Umbilical cord (tissue), 2 donors: Measurements from ENCODE around the gene PDE4B. TPM values are rescaled to one million over a fixed set of nuclear protein-coding genes. Genes with fewer than 3 reads are reported as not detected.
A peak's percentile ranks its signal among the peaks of the same experiment; 100 is the strongest.

ENCODE experiments used
- DNase-seq: peaks from one replicate; pipeline ENCODE4 v3.0.0-alpha.2; 2015; ENCODE audit warnings: low spot score
- total RNA-seq: library from RNA; depleted of rRNA; stranded (reverse); fragments of >200 nt; gene quantifications from one replicate; pipeline ENCODE4 v1.2.3, GENCODE V29; 2014; ENCODE audit warnings: low replicate concordance; ENCODE audit not compliant: insufficient read depth

PDE4B gene
- total RNA-seq, 1 donor from 2014 or later = 61.6 TPM

DNA sequence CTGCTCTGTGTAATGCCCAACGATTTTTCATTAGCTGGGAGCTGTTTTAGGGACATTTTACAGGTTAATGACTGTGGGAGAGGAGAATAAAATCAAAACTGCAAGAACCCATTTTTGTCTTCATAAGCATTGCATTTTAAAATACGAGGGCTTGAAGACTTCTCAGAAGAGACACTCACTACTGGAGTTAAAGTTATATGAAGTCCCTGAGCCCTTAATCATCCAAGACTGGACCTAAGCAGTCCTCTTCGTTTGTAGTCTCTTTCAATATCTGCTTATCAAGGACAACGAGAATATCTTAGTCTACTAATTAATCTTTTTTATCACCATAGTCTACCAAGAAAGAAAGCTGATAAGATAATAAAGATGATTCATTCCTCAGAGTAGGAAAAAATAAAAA lies 564.3 kb downstream of the PDE4B start:
- DNase-seq = peak; percentile 97

DNA sequence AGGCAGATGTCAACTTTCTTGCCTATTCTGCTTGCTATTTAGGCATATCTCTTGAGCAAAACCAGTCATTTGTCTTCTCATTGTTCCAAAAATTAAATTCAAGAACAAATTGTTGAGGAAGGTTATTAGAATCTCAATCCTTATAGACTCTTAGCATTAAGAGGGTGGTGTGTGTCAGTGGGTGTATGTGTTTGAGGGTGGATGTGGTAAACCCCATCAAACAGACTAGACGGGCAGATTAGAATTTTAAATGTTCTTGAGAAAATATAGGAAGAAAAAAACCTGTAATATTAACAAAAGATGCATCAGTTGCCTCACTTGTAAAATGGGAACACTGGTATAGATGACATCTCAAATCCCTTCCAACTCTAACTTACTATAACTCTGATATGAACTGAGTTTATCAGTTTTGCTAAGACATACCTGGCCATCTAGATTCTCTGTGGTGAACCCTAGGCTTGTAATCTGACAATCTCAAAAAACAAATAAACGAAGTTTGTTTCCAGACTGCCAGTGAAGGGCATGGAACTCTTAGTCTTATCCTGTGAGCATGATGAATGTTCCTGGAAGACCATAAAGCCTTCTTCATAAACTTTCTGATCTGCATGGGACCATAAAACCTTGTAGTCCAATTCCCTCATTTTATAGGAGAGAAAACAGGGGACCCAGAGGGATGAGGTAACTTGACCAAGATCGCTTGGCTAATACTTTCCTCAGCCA lies 564.9 kb downstream of the PDE4B start:
- peak; percentile 72 for DNase-seq

DNA sequence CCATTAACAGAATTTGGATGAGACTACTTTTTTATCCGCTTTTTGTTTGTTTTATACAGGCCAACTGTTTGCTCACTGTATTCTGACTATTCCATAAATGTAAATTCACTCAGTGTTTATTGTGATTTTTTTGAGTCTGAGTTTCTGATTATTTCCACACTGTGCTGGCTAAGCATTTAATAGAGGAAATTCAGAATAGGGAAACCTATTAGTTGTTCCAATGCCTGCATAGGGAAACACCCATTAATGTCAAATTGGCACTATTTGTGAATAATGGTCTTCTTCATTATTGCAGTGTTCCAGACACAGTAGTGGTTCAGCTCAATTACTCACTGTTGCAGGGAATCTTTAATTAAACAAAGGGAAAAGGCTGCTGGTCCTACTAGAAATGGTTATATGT lies 566.6 kb downstream of the PDE4B start:
- DNase-seq = no peak

DNA sequence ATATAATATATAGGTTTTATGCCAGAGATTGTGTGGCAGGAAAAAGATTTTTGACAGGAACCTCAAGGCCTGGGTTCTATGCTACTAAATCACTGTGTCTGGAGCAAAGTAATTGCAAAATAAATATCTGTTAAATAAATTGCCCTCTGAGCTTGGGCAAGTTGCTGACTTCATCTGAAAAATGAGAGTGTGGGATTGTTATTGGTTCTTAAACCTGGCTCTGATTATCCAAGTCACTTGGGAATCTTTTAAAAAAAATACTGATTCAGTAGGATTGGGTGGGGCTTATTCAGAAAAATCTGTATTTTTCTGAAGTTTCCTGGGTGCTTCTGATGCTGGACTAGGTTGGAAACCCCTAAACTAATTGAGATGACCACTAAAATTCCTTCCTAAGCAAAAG lies 567.1 kb downstream of the PDE4B start:
- DNase-seq = no peak

DNA sequence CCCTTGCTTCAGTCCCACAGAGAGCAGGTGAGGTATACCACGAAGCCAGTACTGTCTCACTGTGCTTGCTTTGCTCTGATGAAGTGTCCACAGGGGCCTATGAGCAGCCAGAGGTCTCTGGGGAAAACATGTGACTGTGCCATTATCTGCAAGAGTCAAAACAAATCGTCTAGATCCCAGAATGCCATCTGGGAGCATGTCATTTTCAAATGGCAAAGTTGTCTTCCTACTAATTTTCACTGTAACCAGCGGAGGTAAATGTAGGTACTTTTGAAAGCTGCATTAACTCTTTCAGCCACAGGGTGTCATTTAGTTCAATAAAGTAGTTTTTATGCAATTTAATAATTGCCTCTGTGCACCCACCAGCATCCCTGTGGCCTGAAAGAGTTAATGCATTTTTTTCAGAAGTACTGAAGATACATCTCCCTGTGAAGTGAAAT lies 567.6 kb downstream of the PDE4B start:
- DNase-seq = no peak

DNA sequence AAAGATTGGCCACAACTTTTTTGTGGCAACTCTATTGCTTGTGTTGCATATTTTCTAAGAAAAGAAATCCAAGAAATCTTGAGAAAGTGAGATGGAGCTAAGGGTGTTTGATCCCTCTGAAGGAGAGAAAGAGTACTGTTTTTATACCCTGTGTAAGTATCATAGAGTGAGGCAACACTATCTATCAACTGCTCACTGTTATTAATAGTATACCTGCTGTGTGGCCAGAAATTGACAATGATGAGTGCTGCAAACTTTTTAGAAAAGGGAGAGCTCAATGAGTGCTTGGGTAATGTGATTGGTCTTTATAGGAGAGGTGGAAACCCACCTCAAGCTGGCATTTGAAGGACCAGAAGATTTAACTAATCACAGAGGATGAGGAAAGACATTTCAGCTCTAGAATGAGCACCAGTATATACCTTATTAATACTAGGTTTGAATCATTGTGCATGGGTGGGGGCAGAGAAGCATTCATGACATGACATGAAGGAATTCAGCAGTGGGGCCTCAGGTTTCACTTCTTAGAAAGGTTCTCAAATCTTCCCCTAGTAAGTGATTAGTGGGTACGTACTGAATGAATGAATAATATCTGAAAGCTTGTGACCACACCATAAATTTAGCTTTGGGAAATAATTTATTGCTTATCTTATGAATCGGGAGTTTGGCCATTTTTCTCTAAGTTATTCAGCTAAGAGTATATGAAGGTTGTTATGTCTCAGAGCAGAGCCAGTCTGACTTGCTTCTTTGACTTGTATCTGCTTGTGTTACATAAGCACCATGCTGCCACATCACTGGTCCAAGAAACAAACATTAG lies 572.1 kb downstream of the PDE4B start:
- DNase-seq = no peak

DNA sequence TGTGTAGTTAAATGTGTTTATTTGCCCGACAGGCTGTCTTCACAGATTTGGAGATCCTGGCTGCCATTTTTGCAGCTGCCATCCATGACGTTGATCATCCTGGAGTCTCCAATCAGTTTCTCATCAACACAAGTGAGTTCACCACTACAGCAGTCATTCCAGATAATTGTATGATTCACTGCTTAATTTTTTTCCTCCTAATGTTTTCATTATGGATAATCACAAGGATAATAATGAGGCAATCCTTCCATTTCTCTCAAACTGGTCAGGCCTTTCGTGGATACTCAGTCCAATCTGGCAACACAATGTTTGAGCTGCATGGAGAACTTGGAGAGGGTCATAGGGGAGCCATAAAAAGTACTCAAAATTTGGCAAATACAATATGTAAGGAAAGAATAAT lies 572.9 kb downstream of the PDE4B start:
- no peak for DNase-seq

DNA sequence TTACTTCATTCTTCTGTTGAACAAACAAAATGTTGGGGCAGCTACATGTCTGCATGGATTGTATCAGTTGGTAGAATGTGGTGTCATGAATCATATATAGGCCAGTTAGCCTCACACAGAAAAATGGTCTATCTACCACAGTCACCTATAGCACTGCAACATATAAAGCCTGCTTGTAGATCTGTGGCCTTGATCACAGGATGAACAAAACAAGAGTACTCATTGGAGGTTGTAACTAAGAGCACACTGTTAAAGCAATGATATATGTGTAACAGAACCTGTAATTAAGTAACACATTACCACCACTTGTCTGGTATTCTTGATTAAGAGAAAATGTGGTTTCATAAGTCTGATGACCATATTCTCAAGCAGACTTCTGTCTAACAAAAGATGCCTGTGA lies 573.9 kb downstream of the PDE4B start:
- no peak for DNase-seq

DNA sequence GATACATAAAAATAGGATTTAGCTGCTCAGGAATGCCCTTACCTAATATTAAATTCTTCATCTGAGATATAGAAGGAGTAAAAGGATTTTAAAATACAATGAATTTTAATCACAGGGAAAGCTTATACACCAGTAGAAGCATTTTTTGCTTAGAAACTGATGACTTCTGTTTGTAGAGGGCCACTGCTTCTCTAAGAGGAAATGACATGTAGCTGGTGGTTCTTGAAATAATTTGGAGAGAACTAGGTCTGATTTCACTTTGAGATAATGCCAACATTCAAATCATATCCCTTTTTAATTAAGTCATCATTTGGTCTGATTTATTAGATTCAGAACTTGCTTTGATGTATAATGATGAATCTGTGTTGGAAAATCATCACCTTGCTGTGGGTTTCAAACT lies 574.7 kb downstream of the PDE4B start:
- no peak for DNase-seq

DNA sequence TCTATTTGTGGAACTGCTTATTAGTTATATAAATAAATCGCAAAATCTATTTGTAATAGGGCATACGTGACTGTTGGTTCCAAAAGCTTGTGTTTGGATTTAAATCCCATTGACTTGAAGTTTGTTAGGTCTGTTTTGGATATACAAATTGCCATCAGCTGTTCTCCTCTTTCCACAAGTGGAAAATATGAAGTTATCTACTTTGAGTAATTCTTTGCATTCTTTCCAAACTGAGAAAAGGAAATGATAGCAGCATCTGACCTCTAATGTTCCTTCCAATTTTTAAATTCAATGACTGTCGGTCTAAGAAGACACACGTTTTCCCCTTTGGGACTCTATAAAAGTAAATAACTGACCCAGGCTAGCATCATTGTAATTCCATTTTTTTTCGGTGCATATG lies 575.6 kb downstream of the PDE4B start:
- no peak for DNase-seq

DNA sequence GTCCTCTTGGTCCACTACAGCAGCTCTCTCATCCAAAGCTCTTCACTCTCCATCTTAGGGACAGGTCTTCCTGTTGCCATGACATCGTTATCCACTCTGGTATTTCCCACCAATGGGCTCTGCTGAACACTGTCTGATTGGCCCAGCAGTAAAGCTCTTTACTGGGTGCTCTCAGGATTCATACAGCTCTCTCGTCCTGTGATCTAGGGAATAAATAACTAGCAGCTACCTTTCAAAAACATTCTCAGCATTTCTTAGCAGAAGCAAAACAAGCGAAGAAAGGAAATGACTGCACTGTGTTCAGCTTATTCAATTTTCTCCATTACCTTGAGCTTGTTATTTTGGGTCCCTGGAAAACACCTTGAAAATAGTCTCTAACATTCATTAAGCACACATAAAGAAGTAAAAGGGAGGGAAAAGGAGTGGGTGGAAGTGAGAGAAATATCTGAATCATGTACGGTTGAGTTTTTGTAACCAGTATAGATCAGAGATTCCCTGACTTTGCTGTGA lies 577.8 kb downstream of the PDE4B start:
- no peak for DNase-seq

DNA sequence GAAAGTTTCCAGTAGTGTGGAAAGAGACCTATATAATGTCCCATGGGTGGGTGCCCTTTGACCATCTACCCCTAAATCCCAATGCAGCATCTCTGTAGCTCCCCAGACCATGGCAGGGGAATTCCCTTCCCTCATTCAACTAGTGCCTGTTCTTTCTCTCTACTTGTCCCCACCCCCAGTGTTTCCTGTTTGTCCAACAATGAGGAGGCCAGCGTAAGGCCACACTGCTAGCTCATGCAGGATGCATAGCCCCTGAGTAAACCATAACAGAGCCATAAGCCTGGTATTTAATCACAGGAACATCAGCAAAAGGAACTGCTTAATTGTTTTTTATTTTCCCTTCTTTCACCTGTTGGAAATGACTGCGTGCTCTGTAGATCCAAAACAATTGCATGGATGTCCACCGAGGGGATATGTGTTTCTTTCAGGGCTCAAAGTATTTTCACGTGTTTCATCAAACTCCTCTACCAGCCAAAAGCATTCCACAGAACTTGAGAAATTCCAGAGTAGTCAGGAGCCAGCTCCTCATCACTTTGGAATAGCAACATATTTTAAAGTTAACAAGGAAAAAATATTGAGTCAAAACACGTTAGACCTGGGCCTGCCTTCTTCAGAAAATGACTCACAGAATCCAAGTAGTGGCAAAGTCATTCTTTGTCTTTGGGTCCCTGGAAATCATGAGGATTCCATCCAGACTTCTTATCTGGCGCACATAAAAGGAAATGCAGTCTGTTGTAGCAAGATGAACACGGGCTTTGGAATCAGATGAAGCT lies 578.7 kb downstream of the PDE4B start:
- DNase-seq = peak; percentile 42

DNA sequence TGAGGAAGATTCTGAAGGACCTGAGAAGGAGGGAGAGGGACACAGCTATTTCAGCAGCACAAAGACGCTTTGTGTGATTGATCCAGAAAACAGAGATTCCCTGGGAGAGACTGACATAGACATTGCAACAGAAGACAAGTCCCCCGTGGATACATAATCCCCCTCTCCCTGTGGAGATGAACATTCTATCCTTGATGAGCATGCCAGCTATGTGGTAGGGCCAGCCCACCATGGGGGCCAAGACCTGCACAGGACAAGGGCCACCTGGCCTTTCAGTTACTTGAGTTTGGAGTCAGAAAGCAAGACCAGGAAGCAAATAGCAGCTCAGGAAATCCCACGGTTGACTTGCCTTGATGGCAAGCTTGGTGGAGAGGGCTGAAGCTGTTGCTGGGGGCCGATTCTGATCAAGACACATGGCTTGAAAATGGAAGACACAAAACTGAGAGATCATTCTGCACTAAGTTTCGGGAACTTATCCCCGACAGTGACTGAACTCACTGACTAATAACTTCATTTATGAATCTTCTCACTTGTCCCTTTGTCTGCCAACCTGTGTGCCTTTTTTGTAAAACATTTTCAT lies 579.9 kb downstream of the PDE4B start:
- no peak for DNase-seq

DNA sequence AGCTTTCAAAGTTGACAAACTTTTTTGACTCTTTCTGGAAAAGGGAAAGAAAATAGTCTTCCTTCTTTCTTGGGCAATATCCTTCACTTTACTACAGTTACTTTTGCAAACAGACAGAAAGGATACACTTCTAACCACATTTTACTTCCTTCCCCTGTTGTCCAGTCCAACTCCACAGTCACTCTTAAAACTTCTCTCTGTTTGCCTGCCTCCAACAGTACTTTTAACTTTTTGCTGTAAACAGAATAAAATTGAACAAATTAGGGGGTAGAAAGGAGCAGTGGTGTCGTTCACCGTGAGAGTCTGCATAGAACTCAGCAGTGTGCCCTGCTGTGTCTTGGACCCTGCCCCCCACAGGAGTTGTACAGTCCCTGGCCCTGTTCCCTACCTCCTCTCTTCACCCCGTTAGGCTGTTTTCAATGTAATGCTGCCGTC lies 580.5 kb downstream of the PDE4B start:
- DNase-seq = no peak

DNA sequence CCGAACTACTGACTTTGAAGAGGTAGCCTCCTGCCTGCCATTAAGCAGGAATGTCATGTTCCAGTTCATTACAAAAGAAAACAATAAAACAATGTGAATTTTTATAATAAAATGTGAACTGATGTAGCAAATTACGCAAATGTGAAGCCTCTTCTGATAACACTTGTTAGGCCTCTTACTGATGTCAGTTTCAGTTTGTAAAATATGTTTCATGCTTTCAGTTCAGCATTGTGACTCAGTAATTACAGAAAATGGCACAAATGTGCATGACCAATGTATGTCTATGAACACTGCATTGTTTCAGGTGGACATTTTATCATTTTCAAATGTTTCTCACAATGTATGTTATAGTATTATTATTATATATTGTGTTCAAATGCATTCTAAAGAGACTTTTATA lies 581.5 kb downstream of the PDE4B start:
- DNase-seq = no peak

DNA sequence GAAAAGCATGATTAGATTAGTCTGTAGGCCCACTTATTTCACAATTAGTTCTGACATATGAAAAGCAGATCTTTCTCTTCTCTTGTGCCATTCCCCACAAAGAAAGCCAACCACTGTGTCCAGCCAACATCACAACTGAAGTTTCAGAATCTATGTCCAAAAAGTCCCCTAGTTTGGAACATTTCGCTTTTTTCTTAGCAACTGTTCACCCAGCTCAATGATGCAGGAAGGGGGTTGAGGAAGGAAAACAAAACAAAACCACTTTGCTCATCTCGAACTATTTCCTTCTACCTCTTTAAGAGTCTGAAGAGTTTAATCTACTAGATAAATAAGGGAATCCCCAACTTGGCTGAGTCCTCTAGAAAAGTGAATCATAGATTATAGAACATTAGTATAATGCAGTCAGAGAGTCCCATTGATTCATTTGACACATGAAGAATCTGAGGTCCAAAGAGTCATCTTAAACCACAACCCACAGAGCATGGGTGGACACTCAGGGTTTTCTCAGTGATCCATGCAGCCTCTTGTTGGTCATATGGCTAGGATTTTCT lies 581.9 kb downstream of the PDE4B start:
- DNase-seq = peak; percentile 91

DNA sequence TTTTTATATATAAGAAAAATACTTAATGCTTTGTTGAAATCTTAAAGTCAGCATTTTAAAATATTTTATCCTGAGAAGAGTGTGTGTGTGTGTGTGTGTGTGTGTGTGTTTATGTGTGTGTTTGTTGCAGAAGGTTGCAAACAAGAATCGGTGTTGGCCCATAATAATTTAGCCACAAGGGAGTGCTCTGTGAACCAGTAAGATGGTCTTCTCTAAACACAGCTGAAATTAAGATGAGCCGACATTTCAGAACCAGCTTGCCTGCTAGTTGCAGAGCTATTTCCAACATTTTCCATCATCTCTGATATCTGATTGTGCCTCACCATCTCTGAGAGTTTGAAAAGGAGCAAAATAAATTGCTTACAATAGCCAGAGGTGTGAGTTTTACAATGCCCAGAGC lies 582.4 kb downstream of the PDE4B start:
- no peak for DNase-seq

DNA sequence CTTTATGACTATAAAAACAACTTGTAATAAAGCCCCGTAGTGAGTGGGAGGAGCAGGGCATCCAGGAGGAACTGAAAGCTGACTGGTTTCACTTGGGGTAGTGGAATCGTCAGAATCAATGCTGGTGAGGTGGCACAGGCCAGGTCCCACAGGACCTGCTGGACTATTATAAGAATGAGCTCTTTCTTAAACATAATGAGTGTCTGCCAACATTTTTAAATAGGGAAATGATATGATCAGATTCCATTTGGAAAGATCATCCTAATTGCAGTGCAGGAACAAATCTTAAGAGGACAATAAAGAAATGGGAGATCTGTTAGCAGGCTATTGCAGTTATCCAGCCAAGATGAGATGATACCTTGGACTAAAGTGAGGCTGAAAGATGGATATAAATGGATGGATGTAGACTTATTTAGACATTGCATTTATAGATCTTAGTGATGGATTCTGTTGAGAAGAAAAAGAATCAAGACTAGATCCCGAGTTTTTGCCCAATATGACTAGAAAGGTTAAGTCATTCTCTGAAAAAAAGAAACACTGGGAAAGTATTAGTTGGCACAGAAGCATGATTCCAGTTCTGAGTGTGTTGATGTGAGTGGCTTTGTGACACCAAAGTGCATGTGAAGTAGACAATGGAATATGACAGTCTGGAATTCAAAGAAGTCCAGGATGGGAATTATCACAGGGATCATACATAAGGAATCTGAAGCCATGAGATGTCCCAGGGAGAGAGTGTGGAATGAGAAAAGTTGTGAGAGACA lies 587.9 kb downstream of the PDE4B start:
- DNase-seq = no peak

DNA sequence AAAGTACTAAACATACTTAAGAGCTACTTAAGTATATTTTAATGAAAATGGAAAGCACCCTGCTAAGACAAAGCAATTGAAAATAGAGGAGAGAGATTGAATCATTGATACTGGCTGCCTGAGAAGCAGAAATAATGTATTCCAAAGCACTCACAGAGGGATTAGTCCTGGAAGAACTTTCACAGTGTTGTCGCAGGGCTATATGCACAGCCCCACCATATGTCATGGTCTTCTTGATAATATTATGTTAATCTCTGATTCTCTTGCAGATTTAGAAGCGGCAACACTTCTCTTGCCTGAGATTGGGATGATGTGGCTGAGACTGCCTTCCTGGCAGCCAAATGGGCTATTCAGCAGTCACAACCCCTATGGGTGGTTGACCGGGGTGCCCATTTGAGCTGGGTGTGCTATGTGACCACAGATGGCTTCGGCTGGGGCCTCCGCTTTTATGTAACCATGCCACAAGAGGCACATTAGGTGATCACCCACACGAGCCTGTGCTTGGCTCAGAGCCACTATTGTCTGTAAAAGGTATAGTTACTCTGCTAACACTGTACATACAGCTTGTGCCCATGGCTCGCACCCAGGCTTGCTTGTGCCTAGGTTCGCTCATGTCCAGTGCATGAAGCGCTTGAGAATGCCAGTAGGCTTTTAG lies 589.1 kb downstream of the PDE4B start:
- no peak for DNase-seq

DNA sequence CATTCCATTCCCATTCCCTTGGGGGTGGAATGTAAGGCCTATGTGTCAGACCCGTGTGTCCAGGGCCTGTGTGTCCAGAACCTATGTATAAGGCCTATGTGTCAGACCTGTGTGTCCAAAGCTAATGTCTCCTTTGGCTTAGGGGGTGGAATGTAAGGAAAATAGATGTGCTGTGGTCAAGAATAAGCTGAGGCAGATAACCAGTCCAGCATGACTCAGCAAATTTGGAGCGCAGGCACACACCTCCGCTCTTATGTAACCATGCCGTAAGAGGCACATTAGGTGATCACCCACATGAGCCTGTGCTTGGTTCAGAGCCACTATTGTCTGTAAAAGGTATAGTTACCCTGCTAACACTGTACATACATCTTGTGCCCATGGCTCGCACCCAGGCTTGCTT lies 590.5 kb downstream of the PDE4B start:
- no peak for DNase-seq
